Right lobe of liver (tissue), 4 donors: ENCODE results near the gene OR1A2.
"Not testable (repeated sequence)": the region's sequence is repeated elsewhere in the genome, so short reads cannot be mapped to it uniquely, and the experiment has no call there.

Source experiments
- POLR2A ChIP-seq: fragments of 450-650 bp; IDR thresholded peaks from one replicate; pipeline ENCODE4 v1.6.1; 2017; ENCODE audit warnings: antibody characterized with exemption, mild to moderate bottlenecking
- TF ChIP-seq, protein P1 (sequence below), 4 donors: fragments of 200-600 bp in 3 of 4; fragments of 450-650 bp in 1 of 4; IDR thresholded peaks; one replicate each; pipeline versions ENCODE4 v1.5.1 to v1.8.0; 2016 to 2022; ENCODE audit warnings: antibody characterized with exemption in 4 of 4, mild to moderate bottlenecking in 2 of 4
- donor health status: DM: no; HTN: no; CAD: no.
- donor health status: DM: no; HTN: no; CAD: no.
- donor health status: DM: no; HTN: yes; CAD: no.

DNA sequence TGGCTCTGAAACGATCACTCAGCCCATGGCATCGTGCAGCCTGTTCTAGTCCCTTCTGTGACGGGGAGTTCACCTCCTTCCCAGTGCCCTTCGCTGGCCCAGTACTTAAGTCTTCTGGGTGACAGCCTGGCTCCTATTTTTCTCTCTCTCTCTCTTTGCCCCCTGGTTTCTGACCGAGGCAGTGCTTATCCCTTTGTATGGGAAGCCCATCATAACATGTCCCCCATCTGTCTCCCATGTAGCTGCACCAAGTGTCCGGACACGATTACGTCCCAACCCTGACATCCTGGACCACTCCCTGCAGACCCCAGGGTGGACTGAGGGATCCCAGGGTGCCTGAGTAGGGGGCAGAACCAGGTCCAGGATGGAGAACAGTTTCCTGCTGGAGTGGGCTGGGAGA lies 35.0 kb downstream of the OR1A2 start:
- TF ChIP-seq POLR2A: not testable (repeated sequence)
- TF ChIP-seq, protein P1, sequence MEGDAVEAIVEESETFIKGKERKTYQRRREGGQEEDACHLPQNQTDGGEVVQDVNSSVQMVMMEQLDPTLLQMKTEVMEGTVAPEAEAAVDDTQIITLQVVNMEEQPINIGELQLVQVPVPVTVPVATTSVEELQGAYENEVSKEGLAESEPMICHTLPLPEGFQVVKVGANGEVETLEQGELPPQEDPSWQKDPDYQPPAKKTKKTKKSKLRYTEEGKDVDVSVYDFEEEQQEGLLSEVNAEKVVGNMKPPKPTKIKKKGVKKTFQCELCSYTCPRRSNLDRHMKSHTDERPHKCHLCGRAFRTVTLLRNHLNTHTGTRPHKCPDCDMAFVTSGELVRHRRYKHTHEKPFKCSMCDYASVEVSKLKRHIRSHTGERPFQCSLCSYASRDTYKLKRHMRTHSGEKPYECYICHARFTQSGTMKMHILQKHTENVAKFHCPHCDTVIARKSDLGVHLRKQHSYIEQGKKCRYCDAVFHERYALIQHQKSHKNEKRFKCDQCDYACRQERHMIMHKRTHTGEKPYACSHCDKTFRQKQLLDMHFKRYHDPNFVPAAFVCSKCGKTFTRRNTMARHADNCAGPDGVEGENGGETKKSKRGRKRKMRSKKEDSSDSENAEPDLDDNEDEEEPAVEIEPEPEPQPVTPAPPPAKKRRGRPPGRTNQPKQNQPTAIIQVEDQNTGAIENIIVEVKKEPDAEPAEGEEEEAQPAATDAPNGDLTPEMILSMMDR (IDR thresholded peaks at IDR 0.05): not testable (repeated sequence)
